Lung (tissue), 12 donors: Measurements from ENCODE around the gene CASZ1. TPM values are rescaled to one million over a fixed set of nuclear protein-coding genes. Genes with fewer than 3 reads are reported as not detected.
A peak's percentile ranks its signal among the peaks of the same experiment; 100 is the strongest.

Experiments
- ATAC-seq: fragments of 200-7000 bp; cut with Tn5 transposase; one replicate; pipeline ENCODE4 v1.9.1; 2020; ENCODE audit warnings: moderate number of reproducible peaks; ENCODE audit not compliant: insufficient read depth, low FRiP score
- DNase-seq, 3 donors: peaks; one replicate each; pipeline ENCODE4 v3.0.0-alpha.2; 2013 to 2017
- H3K27ac ChIP-seq, 2 donors: one replicate each; pipeline ENCODE4 v1.5.1; 2013; ENCODE audit warnings: mild to moderate bottlenecking in 2 of 2, moderate library complexity in 2 of 2, control low read depth in 1 of 2, inconsistent platforms in 1 of 2, low read depth in 1 of 2, low read length in 1 of 2
- H3K27me3 ChIP-seq, 3 donors: one replicate each; pipeline ENCODE4 v1.5.1; 2013; ENCODE audit warnings: low read length in 2 of 3; ENCODE audit not compliant: control insufficient read depth in 3 of 3, insufficient read depth in 3 of 3
- H3K36me3 ChIP-seq, 4 donors: one replicate each; pipeline ENCODE4 v1.5.1; 2013; ENCODE audit warnings: low read length in 4 of 4, mild to moderate bottlenecking in 1 of 4, moderate library complexity in 1 of 4; ENCODE audit not compliant: control insufficient read depth in 4 of 4, insufficient read depth in 4 of 4
- H3K4me1 ChIP-seq, 5 donors: one replicate each; pipeline ENCODE4 v1.5.1; 2013; ENCODE audit warnings: low read length in 5 of 5, mild to moderate bottlenecking in 2 of 5, moderate library complexity in 1 of 5; ENCODE audit not compliant: control insufficient read depth in 5 of 5, insufficient read depth in 5 of 5
- H3K4me3 ChIP-seq: one replicate; pipeline ENCODE4 v1.5.1; 2013; ENCODE audit warnings: mild to moderate bottlenecking, control low read depth, moderate library complexity
- H3K9ac ChIP-seq, 2 donors: one replicate each; pipeline ENCODE4 v1.5.1; 2013; ENCODE audit warnings: low read length in 2 of 2, control low read depth in 1 of 2; ENCODE audit not compliant: insufficient read depth in 1 of 2
- H3K9me3 ChIP-seq, 4 donors: one replicate each; pipeline ENCODE4 v1.5.1; 2013; ENCODE audit warnings: low read length in 3 of 4, mild to moderate bottlenecking in 1 of 4, moderate library complexity in 1 of 4; ENCODE audit not compliant: control insufficient read depth in 4 of 4, insufficient read depth in 3 of 4
- WGBS, 2 donors: extraction: QIAGEN DNeasy Blood & Tissue Kit; methylation state at CpG; one replicate each; pipeline ENCODE4 v1.1.7; 2013; 5-methylcytosine and 5-hydroxymethylcytosine counted together
- polyA plus RNA-seq, 2 donors: library from polyadenylated mRNA; stranded (reverse); fragments of 200-250 nt; gene quantifications; one replicate each; pipeline ENCODE4 v1.2.1, GENCODE V29; 2013
- total RNA-seq, 2 donors: library from RNA; depleted of rRNA in 1 of 2; stranded (reverse); fragments of >200 nt in 1 of 2; gene quantifications; one replicate each; pipeline ENCODE4 v1.2.1, GENCODE V29; 2014 to 2021
- TF ChIP-seq, protein P1 (sequence below): IDR thresholded peaks from 2 replicates; pipeline ENCODE4 v1.5.1; 2012; ENCODE audit warnings: mild to moderate bottlenecking; ENCODE audit errors: control extremely low read depth, extremely low read depth
- donor health status: control.
- donor health status: control.
- donor health status: Bipolar disorder and iron deficiency.
- donor health status: healthy.
- donor health status: DM: yes; HTN: yes; CAD: no.

CASZ1 gene
- total and polyA plus RNA-seq, 4 donors: 10.3 to 69.9 (median 40.5) TPM

DNA sequence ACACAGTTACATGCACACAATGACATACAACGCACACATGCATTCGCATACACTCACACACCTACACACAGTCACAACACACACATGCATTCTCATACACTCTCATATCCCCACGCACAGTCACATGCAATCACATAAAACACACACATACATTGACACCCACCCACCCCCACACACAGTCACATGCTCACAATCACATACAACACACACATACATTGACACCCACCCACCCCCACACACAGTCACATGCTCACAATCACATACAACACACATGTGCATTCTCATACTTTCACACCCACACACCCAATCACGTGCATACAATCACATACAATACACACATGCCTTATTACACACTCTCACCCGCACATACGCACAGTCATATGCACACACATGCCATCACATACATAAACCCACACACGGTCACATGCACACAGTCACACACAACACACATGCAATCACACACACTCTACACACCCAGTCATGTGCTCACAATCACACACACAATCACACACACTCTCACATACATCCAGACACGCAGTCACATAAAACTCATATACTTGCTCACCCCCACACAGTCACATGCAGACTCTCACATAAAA, 134.3 kb downstream of the CASZ1 start:
- 96% methylated on average over 8 of the region's 8 CpGs for WGBS, 2 donors
- no peak overlapping the region for H3K4me3 ChIP-seq
- peak overlapping the region in 1 of 2 donors; percentile 42 for H3K27ac ChIP-seq
- H3K36me3 ChIP-seq: peaks cover 0 to 44% (median 2%) of the 10 kb centered on the region in 4 donors
- peaks cover 0 to 1% (median 0%) of the 10 kb centered on the region in 4 donors for H3K9me3 ChIP-seq
- DNase-seq: no peak
- H3K9ac ChIP-seq: no peak overlapping the region
- no peaks in the 10 kb centered on the region for H3K27me3 ChIP-seq
- no peak for ATAC-seq
- TF ChIP-seq, protein P1, sequence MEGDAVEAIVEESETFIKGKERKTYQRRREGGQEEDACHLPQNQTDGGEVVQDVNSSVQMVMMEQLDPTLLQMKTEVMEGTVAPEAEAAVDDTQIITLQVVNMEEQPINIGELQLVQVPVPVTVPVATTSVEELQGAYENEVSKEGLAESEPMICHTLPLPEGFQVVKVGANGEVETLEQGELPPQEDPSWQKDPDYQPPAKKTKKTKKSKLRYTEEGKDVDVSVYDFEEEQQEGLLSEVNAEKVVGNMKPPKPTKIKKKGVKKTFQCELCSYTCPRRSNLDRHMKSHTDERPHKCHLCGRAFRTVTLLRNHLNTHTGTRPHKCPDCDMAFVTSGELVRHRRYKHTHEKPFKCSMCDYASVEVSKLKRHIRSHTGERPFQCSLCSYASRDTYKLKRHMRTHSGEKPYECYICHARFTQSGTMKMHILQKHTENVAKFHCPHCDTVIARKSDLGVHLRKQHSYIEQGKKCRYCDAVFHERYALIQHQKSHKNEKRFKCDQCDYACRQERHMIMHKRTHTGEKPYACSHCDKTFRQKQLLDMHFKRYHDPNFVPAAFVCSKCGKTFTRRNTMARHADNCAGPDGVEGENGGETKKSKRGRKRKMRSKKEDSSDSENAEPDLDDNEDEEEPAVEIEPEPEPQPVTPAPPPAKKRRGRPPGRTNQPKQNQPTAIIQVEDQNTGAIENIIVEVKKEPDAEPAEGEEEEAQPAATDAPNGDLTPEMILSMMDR: no peak
- H3K4me1 ChIP-seq: peaks cover 0 to 44% (median 25%) of the 10 kb centered on the region in 5 donors

DNA sequence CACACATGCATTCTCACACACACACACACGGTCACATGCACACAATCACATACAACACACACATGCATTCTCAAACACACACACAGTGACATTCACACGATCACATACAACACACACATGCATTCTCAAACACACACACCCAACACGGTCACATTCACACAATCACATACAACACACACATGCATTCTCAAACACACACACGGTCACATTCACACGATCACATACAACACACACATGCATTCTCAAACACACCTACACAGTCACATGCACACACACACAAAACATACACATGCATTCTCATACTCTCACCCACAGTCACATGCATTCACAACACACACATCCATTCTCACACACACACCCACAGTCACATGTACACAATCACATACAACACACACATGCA, 135.0 kb downstream of the CASZ1 start:
- ATAC-seq: no peak
- Histone ChIP-seq H3K4me3 (no peak overlapping the region), H3K27ac (no peak overlapping the region), H3K9me3 (peaks cover 0 to 1% (median 0%) of the 10 kb centered on the region in 4 donors), H3K4me1 (peaks cover 0 to 37% (median 18%) of the 10 kb centered on the region in 5 donors), H3K27me3 (no peaks in the 10 kb centered on the region), H3K9ac (no peak overlapping the region), H3K36me3 (peaks cover 0 to 49% (median 2%) of the 10 kb centered on the region in 4 donors)
- 95% methylated on average over 5 of the region's 5 CpGs for WGBS, 2 donors
- no peak for DNase-seq
- TF ChIP-seq, protein P1: no peak

DNA sequence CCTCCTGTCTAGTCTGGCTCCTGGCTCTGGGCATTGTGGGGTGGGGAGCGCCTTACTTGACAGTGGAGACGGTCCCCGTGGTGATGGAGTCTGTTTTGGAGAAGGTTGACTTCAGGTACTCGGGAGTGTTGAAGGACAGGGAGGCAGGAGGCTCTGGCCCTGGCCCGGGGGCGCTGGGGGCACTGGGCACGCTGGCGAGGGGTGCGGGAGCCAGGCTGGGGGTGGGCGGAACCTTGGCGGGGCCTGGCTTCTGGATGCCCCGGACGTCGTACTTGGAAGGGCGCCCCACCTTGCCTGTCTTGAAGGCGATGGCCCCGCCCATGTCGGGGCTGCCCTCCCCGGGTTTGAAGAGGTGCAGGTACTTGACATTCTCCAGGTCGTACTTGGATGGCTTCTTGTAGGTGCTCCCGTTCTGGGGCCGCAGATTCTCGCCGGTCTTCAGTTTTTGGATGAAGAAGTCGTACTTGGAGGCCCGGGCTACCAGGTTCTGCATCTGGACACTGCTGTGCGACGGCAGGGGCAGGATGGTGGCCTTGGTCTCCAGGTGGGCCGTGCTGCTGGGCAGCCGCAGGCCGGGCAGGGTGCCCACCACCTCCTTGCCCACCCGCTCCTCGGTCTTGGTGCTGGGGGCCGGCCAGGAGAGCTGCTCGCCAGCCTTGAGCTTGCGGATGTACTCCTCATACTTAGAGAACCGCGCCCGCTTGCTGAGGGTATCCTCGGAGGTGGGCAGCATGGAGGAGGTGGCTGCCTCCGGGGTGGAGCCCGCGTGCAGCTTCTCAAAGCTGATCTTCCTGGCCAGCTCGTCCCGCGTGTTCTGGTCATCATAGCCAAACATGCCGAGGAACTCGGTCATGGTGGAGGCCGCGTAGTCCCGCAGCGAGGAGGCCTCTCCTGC, 136.6 kb downstream of the CASZ1 start:
- Histone ChIP-seq H3K9me3 (peaks cover 0 to 1% (median 0%) of the 10 kb centered on the region in 4 donors), H3K36me3 (peaks cover 0 to 51% (median under 1%) of the 10 kb centered on the region in 4 donors), H3K4me1 (peaks cover 0 to 24% (median 18%) of the 10 kb centered on the region in 5 donors), H3K9ac (no peak overlapping the region), H3K4me3 (no peak overlapping the region), H3K27ac (peak overlapping the region in 1 of 2 donors; percentile 63), H3K27me3 (no peaks in the 10 kb centered on the region)
- TF ChIP-seq, protein P1: no peak
- ATAC-seq (peak; percentile 16), DNase-seq (no peak)
- 78 to 92% methylated on average over 52 of the region's 52 CpGs for WGBS, 2 donors
